GM12872 (cell line): ENCODE results near the gene TRPV3.
A peak's percentile ranks its signal among the peaks of the same experiment; 100 is the strongest.

Experiments used
- TF ChIP-seq, protein P1 (sequence below): IDR thresholded peaks from 3 replicates; pipeline ENCODE4 v1.5.1; 2011; ENCODE audit warnings: low read depth, mild to moderate bottlenecking, low read length, moderate library complexity; ENCODE audit not compliant: insufficient read depth

The TRPV3 gene

DNA sequence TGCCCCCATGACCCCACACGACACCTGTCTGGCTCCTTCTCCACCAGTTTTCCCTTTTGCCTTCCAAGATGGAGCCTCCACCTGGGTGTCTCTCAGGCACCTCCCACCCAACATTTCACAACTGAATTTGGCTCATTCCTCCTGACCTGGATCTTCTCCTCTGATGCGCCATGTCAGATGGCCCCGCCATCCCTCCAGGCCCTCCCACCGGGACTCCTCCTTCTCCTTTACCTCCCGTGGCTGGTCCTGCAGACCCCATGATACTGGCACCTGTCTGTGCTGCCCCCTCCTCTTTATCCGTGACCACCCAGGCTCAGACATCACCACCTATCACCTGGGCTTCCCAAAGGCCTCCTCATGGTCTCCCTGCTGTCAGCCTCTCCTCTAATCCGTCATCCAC lies 4.7 kb downstream of the TRPV3 start:
- TF ChIP-seq, protein P1, sequence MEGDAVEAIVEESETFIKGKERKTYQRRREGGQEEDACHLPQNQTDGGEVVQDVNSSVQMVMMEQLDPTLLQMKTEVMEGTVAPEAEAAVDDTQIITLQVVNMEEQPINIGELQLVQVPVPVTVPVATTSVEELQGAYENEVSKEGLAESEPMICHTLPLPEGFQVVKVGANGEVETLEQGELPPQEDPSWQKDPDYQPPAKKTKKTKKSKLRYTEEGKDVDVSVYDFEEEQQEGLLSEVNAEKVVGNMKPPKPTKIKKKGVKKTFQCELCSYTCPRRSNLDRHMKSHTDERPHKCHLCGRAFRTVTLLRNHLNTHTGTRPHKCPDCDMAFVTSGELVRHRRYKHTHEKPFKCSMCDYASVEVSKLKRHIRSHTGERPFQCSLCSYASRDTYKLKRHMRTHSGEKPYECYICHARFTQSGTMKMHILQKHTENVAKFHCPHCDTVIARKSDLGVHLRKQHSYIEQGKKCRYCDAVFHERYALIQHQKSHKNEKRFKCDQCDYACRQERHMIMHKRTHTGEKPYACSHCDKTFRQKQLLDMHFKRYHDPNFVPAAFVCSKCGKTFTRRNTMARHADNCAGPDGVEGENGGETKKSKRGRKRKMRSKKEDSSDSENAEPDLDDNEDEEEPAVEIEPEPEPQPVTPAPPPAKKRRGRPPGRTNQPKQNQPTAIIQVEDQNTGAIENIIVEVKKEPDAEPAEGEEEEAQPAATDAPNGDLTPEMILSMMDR, result no peak

DNA sequence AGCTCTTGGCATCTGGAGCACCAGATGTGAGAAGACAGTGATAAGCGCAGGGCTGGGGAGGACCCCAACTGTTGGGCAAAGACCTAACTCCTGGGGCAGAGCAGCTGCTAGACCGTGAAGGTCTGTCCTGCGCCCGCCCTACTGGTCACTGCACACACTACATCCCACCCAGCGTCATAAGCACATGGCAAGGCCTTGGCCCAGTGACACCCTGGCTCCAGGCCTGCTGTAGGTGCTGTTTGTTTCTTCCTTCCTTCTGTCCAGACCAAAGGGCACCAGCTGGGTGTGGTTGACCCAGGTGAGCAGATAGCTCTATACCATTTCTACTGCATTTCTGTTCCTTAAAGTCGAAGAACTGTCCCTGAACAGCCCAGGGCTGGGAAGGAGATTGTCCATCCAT lies 6.4 kb downstream of the TRPV3 start:
- TF ChIP-seq, protein P1, result 0 out of 3 replicates have a peak, but pooled peaks have one; percentile 18

DNA sequence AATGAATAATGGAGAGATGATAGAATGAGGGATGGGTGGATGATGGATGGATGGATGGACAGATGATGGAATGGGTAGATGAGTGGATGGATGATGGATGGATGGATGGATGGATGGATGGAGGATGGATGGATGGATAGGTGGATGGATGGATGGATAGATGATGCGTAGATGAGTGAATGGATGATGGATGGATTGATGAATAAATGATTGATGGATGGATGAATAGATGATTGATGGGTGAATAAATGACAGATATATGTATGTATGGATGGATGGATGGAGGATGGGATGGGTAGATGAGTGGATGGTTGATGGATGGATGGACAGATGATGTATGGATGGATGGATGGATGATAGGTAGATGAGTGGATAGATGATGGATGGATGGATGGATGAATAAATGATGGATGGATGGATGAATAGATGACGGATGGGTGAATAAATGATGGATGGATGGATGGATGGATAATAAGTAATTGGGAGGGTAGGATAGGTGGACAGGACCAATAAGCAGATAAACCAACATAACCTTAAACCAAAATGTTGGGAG lies 7.9 kb downstream of the TRPV3 start:
- TF ChIP-seq, protein P1, result no peak

DNA sequence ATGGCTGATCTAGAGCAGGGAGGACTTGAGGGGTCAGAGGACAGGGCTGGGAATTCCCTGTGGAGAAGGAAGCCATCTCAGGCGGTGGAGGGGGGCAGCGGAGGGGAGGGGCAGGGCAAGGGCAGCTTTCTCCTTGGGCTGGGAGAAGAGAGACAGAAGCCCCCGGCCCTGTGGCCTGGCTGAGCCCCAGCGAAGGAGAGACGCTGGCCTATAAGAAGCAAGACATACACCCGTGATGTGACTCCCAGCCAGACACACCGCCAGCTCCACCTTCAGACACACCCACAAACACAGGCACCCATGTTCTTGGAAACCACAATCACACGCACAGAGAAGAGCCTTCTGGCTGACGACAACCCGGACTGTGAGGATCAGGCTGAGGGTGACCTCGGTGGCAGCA lies 10.0 kb downstream of the TRPV3 start:
- TF ChIP-seq, protein P1, result no peak

DNA sequence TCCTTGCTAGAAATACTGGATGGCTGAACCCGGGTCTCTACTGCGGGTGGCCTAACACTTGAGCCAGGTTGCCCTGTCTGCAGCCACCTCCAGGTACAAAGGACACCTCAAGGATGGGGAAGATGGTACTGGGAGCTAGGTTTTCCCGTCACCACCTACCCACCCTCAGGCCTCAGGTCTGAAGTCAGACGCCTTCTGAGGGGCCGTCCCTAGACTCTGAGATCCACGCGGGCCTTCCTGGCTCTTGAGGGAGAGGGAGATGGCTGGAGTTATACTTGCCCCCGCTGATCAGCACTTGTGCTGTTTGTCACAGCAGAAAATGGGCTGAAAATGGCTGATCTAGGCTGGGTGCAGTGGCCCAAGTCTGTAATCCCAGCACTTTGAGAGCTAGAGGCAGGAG lies 10.6 kb downstream of the TRPV3 start:
- TF ChIP-seq, protein P1, result no peak

DNA sequence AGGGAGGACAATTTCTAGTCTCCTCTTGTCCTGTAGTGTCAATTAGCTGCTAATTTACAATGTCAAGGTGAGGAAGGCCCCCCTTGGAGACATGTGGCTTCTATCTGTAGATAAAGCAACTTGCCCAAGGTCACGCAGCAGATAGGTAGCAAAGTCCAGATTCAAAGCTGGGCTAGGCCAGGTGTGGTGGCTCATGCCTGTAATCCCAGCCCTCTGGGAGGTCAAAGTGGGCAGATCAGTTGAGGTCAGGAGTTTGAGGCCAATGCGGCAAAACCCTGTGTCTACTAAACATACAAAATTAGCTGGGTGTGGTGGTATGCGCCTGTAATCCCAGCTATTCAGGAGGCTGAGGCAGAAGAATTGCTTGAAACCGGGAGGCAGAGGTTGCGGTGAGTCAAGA lies 11.1 kb downstream of the TRPV3 start:
- TF ChIP-seq, protein P1, result no peak

DNA sequence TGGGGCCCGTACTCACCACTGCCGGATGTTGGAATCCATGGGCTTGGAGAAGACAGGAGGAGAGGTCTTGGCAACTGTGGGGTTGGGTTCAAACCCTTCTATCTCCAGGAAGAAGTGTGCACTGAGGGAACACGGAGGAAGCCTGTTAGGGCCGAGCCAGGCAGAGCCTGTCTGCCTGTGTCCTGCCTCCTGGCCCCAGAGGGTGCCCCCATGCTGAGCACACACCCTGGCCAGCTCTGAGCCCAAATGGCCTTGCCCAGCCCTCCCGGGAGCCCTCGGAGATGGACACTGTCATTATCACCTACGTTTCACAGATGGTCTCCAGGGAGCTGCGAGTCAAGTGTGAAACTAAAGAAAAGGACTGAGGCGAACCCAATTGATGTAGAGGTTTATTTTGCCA lies 12.5 kb downstream of the TRPV3 start:
- TF ChIP-seq, protein P1, result no peak
